Testis (tissue), 3 donors: ENCODE results near the gene TTLL8. TPM values are rescaled to one million over a fixed set of nuclear protein-coding genes. Genes with fewer than 3 reads are reported as not detected.

Source experiments
- DNase-seq: peaks from one replicate; pipeline ENCODE4 v3.0.0-alpha.2; 2019
- H3K27ac ChIP-seq, 2 donors: fragments of 200-600 bp; sonication (generic); one replicate each; pipeline ENCODE4 v1.5.1; 2019
- H3K27me3 ChIP-seq: fragments of 200-600 bp; sonication (generic); one replicate; pipeline ENCODE4 v1.5.1; 2019
- H3K36me3 ChIP-seq: fragments of 200-600 bp; sonication (generic); one replicate; pipeline ENCODE4 v1.5.1; 2017; ENCODE audit warnings: low read depth; ENCODE audit errors: missing control alignments
- H3K4me1 ChIP-seq: fragments of 200-600 bp; sonication (generic); one replicate; pipeline ENCODE4 v1.5.1; 2019
- H3K4me3 ChIP-seq, 2 donors: fragments of 200-600 bp; sonication (generic); one replicate each; pipeline ENCODE4 v1.5.1; 2017 to 2019
- H3K9me3 ChIP-seq: fragments of 200-600 bp; sonication (generic); one replicate; pipeline ENCODE4 v1.5.1; 2017
- POLR2A ChIP-seq: fragments of 450-650 bp; IDR thresholded peaks from one replicate; pipeline ENCODE4 v1.6.1; 2017; ENCODE audit warnings: antibody characterized with exemption, mild to moderate bottlenecking, moderate library complexity
- WGBS, 2 donors: methylation state at CpG; one replicate each; pipeline ENCODE4 v1.1.5; 2018; 5-methylcytosine and 5-hydroxymethylcytosine counted together
- intact Hi-C: fragments of 100-400 bp; cut with DNase I; formaldehyde crosslinking; loops from one replicate; pipeline ENCODE4 v1.15.1; 2023; ENCODE audit warnings: low total_unique reads
- polyA plus RNA-seq: library from polyadenylated mRNA; stranded (reverse); fragments of 350-450 nt; fragmentation: Illumina TruSeq; extraction: RNeasy Lipid Tissue Mini Kit (QIAGEN cat#74804); gene quantifications from one replicate; pipeline ENCODE4 v1.2.3, GENCODE V29; 2014; ENCODE audit warnings: low read depth, low replicate concordance; ENCODE audit not compliant: insufficient read depth
- total RNA-seq, 2 donors: library from RNA; depleted of rRNA; stranded (reverse); fragments of >200 nt; gene quantifications; one replicate each; pipeline ENCODE4 v1.2.3, GENCODE V29; 2016
- TF ChIP-seq, protein P1 (sequence below), 3 experiments: fragments of 450-650 bp in 2 of 3; fragments of 200-600 bp in 1 of 3; sonication (generic) in 1 of 3; IDR thresholded peaks; one replicate each; pipeline ENCODE4 v1.5.1; 2016 to 2019; ENCODE audit warnings: antibody characterized with exemption in 3 of 3, mild to moderate bottlenecking in 2 of 3, moderate library complexity in 1 of 3

TTLL8 gene
- total and polyA plus RNA-seq, 3 donors from 2014 or later, result 5.1 to 11.9 (median 11.3) TPM

DNA sequence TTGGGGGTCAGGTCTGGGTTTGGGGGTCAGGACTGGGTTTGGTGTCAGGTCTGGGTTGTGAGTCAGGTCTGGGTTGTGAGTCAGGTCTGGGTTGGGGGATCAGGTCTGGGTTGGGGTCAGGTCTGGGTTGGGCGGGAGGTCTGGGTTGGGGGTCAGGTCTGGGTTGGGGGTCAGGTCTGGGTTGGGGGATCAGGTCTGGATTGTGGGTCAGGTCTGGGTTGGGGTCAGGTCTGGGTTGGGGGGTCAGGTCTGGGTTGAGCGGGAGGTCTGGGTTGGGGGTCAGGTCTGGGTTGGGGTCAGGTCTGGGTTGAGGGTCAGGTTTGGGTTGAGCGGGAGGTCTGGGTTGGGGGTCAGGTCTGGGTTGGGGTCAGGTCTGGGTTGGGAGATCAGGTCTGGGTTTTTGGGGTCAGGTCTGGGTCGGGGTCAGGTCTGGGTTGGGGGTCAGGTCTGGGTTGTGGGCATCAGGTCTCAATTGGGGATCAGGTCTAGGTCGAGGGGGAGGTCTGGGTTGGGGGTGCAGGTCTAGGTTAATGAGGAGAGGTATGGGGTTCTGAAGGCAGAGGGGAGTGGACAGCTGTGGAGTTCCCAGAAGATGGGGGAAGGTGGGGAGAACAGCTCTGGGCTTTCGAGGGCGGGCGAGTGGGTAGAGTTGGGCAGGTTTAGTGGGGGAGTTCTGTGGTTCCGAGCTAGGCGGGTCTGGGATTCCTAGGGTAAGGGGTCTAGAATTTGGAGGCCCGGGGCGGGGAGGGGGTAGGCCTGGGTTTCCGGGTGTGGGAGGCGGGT, 629 bp downstream of the TTLL8 start:
- no peak for DNase-seq
- no peaks in the 10 kb centered on the region for H3K36me3 ChIP-seq
- intact Hi-C loops, result no loop called here
- no peak for TF ChIP-seq POLR2A
- TF ChIP-seq, protein P1, sequence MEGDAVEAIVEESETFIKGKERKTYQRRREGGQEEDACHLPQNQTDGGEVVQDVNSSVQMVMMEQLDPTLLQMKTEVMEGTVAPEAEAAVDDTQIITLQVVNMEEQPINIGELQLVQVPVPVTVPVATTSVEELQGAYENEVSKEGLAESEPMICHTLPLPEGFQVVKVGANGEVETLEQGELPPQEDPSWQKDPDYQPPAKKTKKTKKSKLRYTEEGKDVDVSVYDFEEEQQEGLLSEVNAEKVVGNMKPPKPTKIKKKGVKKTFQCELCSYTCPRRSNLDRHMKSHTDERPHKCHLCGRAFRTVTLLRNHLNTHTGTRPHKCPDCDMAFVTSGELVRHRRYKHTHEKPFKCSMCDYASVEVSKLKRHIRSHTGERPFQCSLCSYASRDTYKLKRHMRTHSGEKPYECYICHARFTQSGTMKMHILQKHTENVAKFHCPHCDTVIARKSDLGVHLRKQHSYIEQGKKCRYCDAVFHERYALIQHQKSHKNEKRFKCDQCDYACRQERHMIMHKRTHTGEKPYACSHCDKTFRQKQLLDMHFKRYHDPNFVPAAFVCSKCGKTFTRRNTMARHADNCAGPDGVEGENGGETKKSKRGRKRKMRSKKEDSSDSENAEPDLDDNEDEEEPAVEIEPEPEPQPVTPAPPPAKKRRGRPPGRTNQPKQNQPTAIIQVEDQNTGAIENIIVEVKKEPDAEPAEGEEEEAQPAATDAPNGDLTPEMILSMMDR (IDR thresholded peaks at IDR 0.05), result no peak
- no peak overlapping the region for H3K4me3 ChIP-seq
- no peaks in the 10 kb centered on the region for H3K9me3 ChIP-seq
- H3K27me3 ChIP-seq, result no peaks in the 10 kb centered on the region
- WGBS, 2 donors, result 62 to 74% methylated on average over 13 of the region's 14 CpGs
- H3K4me1 ChIP-seq, result no peaks in the 10 kb centered on the region
- no peak overlapping the region for H3K27ac ChIP-seq

DNA sequence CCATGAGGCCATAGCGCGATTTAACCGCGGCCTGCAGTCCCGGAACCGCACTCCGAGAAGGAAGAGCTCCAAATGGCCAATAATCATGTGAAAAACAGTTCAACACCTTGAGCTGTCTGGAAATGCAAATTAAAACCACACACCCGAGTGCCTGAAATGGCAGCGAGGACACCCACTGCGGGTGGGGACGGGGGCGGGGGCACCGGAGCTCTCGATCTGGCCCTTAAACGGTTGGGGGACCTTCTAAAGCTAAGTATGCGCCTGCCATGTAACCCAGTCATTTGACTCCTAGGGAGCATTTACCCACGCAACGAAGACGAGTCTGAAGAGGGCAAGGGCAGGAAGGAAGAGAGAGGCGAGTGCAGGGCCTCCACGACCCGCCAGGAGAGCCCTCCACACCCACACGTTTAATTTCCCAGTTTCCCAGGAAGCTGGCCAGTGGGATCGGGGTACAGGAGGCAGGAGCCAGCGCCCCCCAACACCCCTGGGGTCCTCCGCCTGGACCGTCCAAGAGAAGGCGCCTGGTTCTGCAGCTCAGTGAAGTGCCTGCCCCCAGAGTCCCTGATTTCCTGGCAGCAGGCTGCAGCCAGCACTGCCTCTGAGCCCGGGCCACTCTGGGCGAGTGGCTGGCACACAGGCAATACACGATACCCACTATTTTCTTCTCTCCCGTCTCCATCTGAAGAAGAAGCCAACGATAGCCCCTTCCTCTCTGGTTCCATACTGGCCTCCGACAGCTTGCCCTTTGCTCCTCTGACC, 1.7 kb downstream of the TTLL8 start:
- H3K27me3 ChIP-seq, result no peaks in the 10 kb centered on the region
- no peak overlapping the region for H3K27ac ChIP-seq
- H3K9me3 ChIP-seq, result no peaks in the 10 kb centered on the region
- 88 to 91% methylated on average over 26 to 34 of the region's 34 CpGs for WGBS, 2 donors
- no peaks in the 10 kb centered on the region for H3K36me3 ChIP-seq
- H3K4me3 ChIP-seq, result no peak overlapping the region
- TF ChIP-seq POLR2A, result no peak
- TF ChIP-seq, protein P1 (IDR thresholded peaks at IDR 0.05), result no peak
- no peaks in the 10 kb centered on the region for H3K4me1 ChIP-seq
- intact Hi-C loops, result no loop called here
- no peak for DNase-seq

DNA sequence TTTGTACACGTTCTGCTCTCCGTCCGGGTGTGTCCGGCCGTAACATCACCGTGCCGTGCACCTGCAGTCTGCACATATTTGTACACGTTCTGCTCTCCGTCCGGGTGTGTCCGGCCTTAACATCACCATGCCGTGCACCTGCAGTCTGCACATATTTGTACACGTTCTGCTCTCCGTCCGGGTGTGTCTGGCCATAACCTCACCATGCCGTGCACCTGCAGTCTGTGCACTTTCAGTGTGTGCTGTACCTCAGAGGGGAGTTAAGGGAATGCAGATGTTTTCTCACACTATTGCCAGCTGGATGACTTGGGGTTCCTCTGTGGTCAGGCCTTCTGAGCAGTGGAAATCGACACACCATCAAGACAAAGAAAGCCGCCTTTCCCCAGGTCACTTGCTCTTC, 4.2 kb downstream of the TTLL8 start:
- no peaks in the 10 kb centered on the region for H3K27me3 ChIP-seq

DNA sequence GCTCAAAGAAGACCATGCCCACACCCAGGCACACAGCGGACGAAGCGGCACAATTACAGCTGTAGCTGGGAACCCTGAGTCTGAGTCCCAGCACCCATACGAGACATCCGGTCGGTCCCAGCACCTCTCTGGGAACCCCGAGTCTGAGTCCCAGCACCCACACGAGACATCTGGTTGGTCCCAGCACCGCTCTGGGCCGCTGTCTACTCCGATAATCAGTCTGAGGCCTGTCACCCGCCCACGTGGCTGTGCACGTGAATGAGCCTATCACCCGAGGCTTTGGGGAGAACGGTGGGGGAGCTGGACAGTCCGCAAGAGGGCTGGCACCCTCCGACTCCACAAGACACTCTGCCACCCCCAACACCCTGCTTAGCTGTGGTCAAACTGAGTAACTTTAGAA, 6.2 kb downstream of the TTLL8 start:
- Histone ChIP-seq H3K27ac (no peak overlapping the region), H3K4me1 (no peaks in the 10 kb centered on the region), H3K9me3 (no peaks in the 10 kb centered on the region), H3K27me3 (no peaks in the 10 kb centered on the region), H3K4me3 (no peak overlapping the region), H3K36me3 (no peaks in the 10 kb centered on the region)
- WGBS, 2 donors, result 84 to 90% methylated on average over 3 to 18 of the region's 18 CpGs
- intact Hi-C loops, result no loop called here
- TF ChIP-seq, protein P1 (IDR thresholded peaks at IDR 0.05), result no peak
- no peak for TF ChIP-seq POLR2A
- DNase-seq, result no peak

More for the DNA sequence above, 4.2 kb downstream of the TTLL8 start:
- intact Hi-C loops, result no loop called here
- Histone ChIP-seq H3K4me1 (no peaks in the 10 kb centered on the region), H3K27ac (no peak overlapping the region), H3K4me3 (no peak overlapping the region), H3K9me3 (no peaks in the 10 kb centered on the region), H3K36me3 (no peaks in the 10 kb centered on the region)
- DNase-seq, result no peak
- 93 to 94% methylated on average over 18 of the region's 18 CpGs for WGBS, 2 donors
- TF ChIP-seq, protein P1 (IDR thresholded peaks at IDR 0.05), result no peak
- TF ChIP-seq POLR2A, result no peak
